Keratinocyte (primary cell): Measurements from ENCODE around the gene VMP1. TPM values are rescaled to one million over a fixed set of nuclear protein-coding genes. Genes with fewer than 3 reads are reported as not detected.

Source experiments
- DNase-seq: peaks from one replicate; pipeline ENCODE4 v3.0.0-alpha.2; 2011; ENCODE audit warnings: low read depth, missing footprints, low spot score
- FAIRE-seq: peaks from 2 replicates; lab custom pipeline; 2011; peaks lifted over from hg19 to GRCh38; lab: Jason Lieb, UNC
- H2AFZ ChIP-seq: 2 replicates; pipeline ENCODE4 v1.6.0; 2012; ENCODE audit warnings: low read length, control low read depth, inconsistent platforms; ENCODE audit not compliant: control insufficient read depth
- H3K27ac ChIP-seq: 2 replicates; pipeline ENCODE4 v1.5.1; 2011; ENCODE audit warnings: low read length; ENCODE audit not compliant: control insufficient read depth, insufficient read depth
- H3K27me3 ChIP-seq: 3 replicates; pipeline ENCODE4 v1.6.0; 2011; ENCODE audit warnings: low read length; ENCODE audit not compliant: control insufficient read depth, insufficient read depth; ENCODE audit errors: extremely low read depth
- H3K36me3 ChIP-seq, 2 experiments: 2 replicates in 1 of 2; 3 replicates in 1 of 2; pipeline ENCODE4 v1.5.1; 2011; ENCODE audit warnings: low read length in 2 of 2, mild to moderate bottlenecking in 1 of 2; ENCODE audit not compliant: control insufficient read depth in 2 of 2, insufficient read depth in 2 of 2; ENCODE audit errors: extremely low read depth in 1 of 2
- H3K4me1 ChIP-seq: 3 replicates; pipeline ENCODE4 v1.5.1; 2011; ENCODE audit warnings: low read length; ENCODE audit not compliant: control insufficient read depth, insufficient read depth; ENCODE audit errors: extremely low read depth
- H3K4me2 ChIP-seq: 3 replicates; pipeline ENCODE4 v1.6.0; 2011; ENCODE audit warnings: low read depth, low read length; ENCODE audit not compliant: control insufficient read depth, insufficient read depth; ENCODE audit errors: extremely low read depth
- H3K4me3 ChIP-seq, 3 experiments: fragments of 200-600 bp in 1 of 3; sonication (generic) in 1 of 3; 2 replicates in 2 of 3; 3 replicates in 1 of 3; pipeline ENCODE4 v1.5.1; 2011 to 2016; ENCODE audit warnings: low read length in 3 of 3, mild to moderate bottlenecking in 3 of 3, control low read depth in 2 of 3, inconsistent platforms in 1 of 3, low read depth in 1 of 3, mixed read lengths in 1 of 3, mixed run types in 1 of 3, moderate library complexity in 1 of 3; ENCODE audit not compliant: control insufficient read depth in 2 of 3, insufficient read depth in 2 of 3; ENCODE audit errors: extremely low read depth in 1 of 3
- H3K79me2 ChIP-seq: 2 replicates; pipeline ENCODE4 v1.6.0; 2012; ENCODE audit warnings: low read length; ENCODE audit not compliant: control insufficient read depth, insufficient read depth
- H3K9ac ChIP-seq: 3 replicates; pipeline ENCODE4 v1.6.0; 2011; ENCODE audit warnings: low read length; ENCODE audit not compliant: control insufficient read depth, insufficient read depth; ENCODE audit errors: extremely low read depth
- H3K9me1 ChIP-seq: 3 replicates; pipeline ENCODE4 v1.6.0; 2011; ENCODE audit warnings: low read length; ENCODE audit not compliant: control insufficient read depth, insufficient read depth; ENCODE audit errors: extremely low read depth
- H3K9me3 ChIP-seq: 2 replicates; pipeline ENCODE4 v1.5.1; 2012; ENCODE audit warnings: low read depth, low read length; ENCODE audit not compliant: control insufficient read depth
- H4K20me1 ChIP-seq: 3 replicates; pipeline ENCODE4 v1.6.0; 2011; ENCODE audit warnings: low read length; ENCODE audit not compliant: control insufficient read depth, insufficient read depth; ENCODE audit errors: extremely low read depth
- CTCF ChIP-seq, 3 experiments: IDR thresholded peaks in 1 of 3; conservative IDR thresholded peaks in 1 of 3; optimal IDR thresholded peaks in 1 of 3; 2 replicates in 2 of 3; 3 replicates in 1 of 3; pipeline versions ENCODE3 to v1.5.1; 2011; ENCODE audit warnings: low read length in 3 of 3, mild to moderate bottlenecking in 3 of 3, moderate library complexity in 2 of 3, control low read depth in 1 of 3, inconsistent platforms in 1 of 3; ENCODE audit not compliant: insufficient read depth in 2 of 3; ENCODE audit errors: extremely low read depth in 1 of 3
- EZH2 ChIP-seq: IDR thresholded peaks from one replicate; pipeline ENCODE4 v1.6.1; 2012; ENCODE audit warnings: inconsistent platforms, mild to moderate bottlenecking, low read length, moderate library complexity
- dilution Hi-C: fragments of 300-500 bp; cut with MboI; formaldehyde crosslinking; loops from one replicate; pipeline ENCODE4 v1.7.0; 2020; ENCODE audit warnings: low sequenced_read_pairs; ENCODE audit not compliant: extremely low pct_ligation_motif_present
- polyA plus RNA-seq, 5 experiments: library from polyadenylated mRNA; depleted of rRNA in 3 of 5; stranded (reverse) in 3 of 5; stranded (forward) in 1 of 5; unstranded in 1 of 5; fragments of >200 nt; gene quantifications; 1 replicate in 1 of 5; 2 replicates in 3 of 5; 3 replicates in 1 of 5; pipeline versions ENCODE4 v1.2.1 to v1.2.3, GENCODE V29; 2011 to 2012; ENCODE audit warnings: missing spikeins in 2 of 5, low read depth in 1 of 5, low replicate concordance in 1 of 5

The VMP1 gene
- polyA plus RNA-seq, 1 donor (not counting 4 experiments of a cell fraction or from before 2014, with no cell fraction given): 303 TPM

- Histone ChIP-seq H3K79me2 (peaks cover 87% of the 10 kb centered on the region), H3K4me1 (peaks cover 14% of the 10 kb centered on the region), H3K27me3 (no peaks in the 10 kb centered on the region), H3K4me3 (no peak overlapping the region), H4K20me1 (no peaks in the 10 kb centered on the region), H3K9ac (no peak overlapping the region), H3K9me1 (peaks cover 4% of the 10 kb centered on the region), H3K27ac (no peak overlapping the region), H3K9me3 (no peaks in the 10 kb centered on the region), H3K4me2 (no peak overlapping the region), H3K36me3 (peaks cover 0 to 3% of the 10 kb centered on the region in 2 experiments), H2AFZ (no peak overlapping the region)
- TF ChIP-seq CTCF (optimal IDR thresholded peaks at IDR 0.05 in 1 of 3, IDR thresholded peaks at IDR 0.05 in 1 of 3, conservative IDR thresholded peaks at IDR 0.05 in 1 of 3; ENCODE audit: extremely low read depth in 1 of 3, insufficient read depth in 2 of 3, low read length in 3 of 3) (no peak), EZH2 (no peak)
- DNase-seq (no peak), FAIRE-seq (no peak)
- dilution Hi-C loops: no loop called here
Observed at GRCh38 chr17:59711936-59712335, 4.5 kb downstream of the VMP1 start.

- peaks cover 3% of the 10 kb centered on the region for H4K20me1 ChIP-seq
- no peak for DNase-seq
- H3K9me3 ChIP-seq: no peaks in the 10 kb centered on the region
- peaks cover 4% of the 10 kb centered on the region for H3K9me1 ChIP-seq
- peaks cover 89% of the 10 kb centered on the region for H3K79me2 ChIP-seq
- TF ChIP-seq EZH2 (no peak), CTCF (optimal IDR thresholded peaks at IDR 0.05 in 1 of 3, IDR thresholded peaks at IDR 0.05 in 1 of 3, conservative IDR thresholded peaks at IDR 0.05 in 1 of 3; ENCODE audit: extremely low read depth in 1 of 3, insufficient read depth in 2 of 3, low read length in 3 of 3) (no peak)
- H3K27me3 ChIP-seq: no peaks in the 10 kb centered on the region
- dilution Hi-C loops: no loop called here
- no peak overlapping the region for H3K9ac ChIP-seq
- H3K4me1 ChIP-seq: peaks cover 14% of the 10 kb centered on the region
- no peak overlapping the region for H3K27ac ChIP-seq
- no peak overlapping the region for H2AFZ ChIP-seq
- no peak overlapping the region for H3K4me3 ChIP-seq
- no peak for FAIRE-seq
- peaks cover 0 to 3% of the 10 kb centered on the region in 2 experiments for H3K36me3 ChIP-seq
- no peak overlapping the region for H3K4me2 ChIP-seq
Observed at GRCh38 chr17:59712862-59713261, 5.4 kb downstream of the VMP1 start.
